GM19372 (cell line): Measurements from ENCODE around the gene RNASE7.
"Not testable (repeated sequence)": the region's sequence is repeated elsewhere in the genome, so short reads cannot be mapped to it uniquely, and the experiment has no call there.

Experiments
- ATAC-seq: cut with Tn5 transposase; IDR thresholded peaks from one replicate; pipeline ENCODE4 v1.9.1; 2021; ENCODE audit warnings: mild to moderate bottlenecking, low read depth, moderate library complexity; ENCODE audit not compliant: unreplicated experiment

The RNASE7 gene

DNA sequence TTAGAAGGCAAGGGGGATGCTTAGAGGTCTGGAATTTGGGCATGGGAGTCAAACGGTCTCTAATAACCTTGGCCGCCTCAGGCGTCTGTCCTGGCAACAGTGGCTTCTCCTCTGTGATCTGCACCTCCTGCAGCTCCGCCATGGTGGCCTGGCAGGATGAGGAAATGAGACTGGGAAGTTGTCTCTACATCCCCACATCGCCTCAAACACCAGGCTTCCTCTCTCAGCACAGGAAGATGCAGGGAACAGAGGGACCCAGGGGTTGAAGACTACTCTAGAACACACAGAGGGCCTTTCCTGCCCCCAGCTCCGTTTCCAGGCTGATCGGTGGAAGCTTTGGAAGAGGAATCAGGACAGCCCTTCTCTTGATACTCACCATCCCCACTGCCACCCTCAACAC is 19.0 kb upstream of the RNASE7 start:
- ATAC-seq: no peak

DNA sequence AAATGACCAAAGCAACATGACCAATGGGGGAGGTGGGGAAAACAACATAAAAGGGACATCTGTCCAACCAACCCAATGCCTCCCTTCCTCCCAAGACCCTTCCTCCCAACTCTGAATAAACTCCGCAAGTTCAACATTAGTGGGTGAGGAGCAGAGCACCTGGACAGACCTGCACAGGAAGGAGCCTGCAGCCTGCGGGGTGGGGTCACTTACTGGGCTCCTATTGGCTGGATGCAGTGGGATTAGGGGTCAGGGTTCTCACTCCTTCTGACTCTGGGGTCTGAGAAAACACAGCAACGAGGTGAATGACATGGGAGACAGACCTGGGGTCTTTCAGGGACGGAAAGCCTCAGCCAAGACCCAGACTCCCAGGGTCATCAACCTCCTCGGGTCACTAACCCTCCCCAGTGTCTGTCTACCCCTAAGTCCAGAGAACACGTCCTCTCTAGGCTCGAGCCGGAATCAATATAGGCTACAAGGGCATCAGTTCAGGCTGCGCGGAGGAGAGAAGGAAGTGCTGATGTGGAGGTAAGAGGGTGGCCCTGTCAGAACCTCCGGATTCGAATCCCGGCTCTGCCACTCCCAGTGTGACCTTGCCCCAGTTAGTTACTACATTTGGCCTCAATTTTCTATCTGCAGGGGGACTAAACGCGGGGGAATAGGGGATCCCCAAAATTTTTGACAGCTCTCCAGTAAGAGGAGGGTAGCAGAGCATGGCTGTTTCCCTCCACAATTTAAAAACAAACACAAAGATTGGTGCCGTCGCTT is 18.2 kb upstream of the RNASE7 start:
- ATAC-seq: no peak

DNA sequence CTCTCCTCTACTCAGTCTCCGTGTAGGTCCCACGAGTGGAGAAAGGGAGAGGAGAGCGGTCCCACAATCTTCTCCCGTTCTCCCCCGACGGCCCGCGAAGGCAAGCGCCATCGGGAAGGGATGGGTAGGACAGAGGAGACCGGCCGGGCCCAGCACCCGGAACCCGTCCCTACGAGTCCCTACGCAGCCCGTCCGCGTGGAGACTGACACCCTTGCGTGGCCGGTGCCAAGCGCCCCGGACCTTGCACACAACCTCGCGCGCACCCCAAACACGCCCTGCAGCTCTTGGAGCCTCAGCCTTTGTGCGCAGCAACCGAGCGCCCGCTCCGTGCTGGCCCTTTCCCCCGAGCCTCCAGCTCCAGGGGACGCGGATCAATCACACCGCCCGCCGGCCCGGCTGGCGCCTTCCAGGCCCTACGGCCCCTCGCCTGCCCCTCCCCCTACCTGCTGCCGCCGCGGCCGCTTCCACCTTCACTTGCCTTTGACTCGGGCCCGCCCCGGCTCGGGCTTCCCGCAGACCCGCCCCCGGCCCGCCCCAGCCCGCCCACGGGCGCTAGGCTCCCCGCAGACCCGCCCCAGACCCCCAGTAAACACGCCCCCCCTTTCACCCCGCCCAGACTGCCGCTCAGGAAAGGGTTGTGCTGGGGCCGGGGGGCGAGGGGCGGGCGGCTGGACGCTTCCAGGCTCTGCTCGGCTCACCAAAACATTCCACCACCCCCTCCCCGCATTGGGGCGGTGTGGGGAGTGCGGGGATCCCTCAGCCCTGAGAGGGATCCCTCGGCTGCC is 17.4 kb upstream of the RNASE7 start, which contains the start of gene NDRG2:
Gene NDRG2, minus strand, starts transcription at position 477 of the 786 bp plus-strand sequence. CDS start 1,746 bp downstream, outside the sequence.
- ATAC-seq: no peak

DNA sequence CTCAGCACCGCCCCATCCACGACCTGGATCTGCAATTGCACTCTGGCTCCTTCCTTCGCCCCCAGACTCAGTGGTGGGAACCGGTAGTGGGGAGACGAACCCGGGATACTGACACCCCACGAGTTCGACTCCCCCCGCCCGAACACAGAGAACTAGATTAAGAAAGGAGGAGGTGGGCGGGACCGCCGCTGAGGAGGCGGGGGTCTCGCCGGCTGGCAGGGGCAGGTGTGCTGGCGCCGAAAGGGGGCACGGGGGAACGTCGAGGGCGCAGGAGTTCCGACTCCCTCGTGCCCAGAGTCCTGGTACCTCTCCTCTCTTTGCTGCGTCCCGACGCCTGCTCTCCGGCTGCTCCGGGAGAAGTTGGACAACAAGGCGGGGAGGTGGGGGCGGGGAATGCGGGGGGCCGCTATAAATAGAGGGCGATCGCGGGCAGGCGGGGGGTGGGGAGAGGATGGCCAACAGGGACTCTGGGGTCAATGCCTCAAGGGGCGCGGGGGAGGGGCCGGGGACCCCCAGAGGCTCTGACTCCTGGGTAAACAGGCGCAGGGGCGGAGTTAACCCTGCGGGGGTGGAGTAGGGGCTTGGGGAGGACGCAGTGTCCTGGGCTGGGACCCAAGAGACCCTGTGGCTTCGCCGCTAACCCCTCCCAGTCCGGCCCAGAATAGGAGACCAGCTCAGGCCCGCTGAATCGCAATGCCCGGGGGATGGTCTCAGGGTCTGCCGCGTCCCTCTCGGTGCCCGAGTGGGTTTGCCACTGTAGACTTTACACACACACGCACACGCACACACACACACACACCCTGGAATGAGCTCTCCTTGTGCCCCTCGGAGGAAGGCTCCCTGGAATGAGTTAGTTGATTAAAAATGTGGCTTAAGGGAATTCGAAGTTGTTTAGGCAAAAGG is 16.5 kb upstream of the RNASE7 start:
- ATAC-seq: no peak

DNA sequence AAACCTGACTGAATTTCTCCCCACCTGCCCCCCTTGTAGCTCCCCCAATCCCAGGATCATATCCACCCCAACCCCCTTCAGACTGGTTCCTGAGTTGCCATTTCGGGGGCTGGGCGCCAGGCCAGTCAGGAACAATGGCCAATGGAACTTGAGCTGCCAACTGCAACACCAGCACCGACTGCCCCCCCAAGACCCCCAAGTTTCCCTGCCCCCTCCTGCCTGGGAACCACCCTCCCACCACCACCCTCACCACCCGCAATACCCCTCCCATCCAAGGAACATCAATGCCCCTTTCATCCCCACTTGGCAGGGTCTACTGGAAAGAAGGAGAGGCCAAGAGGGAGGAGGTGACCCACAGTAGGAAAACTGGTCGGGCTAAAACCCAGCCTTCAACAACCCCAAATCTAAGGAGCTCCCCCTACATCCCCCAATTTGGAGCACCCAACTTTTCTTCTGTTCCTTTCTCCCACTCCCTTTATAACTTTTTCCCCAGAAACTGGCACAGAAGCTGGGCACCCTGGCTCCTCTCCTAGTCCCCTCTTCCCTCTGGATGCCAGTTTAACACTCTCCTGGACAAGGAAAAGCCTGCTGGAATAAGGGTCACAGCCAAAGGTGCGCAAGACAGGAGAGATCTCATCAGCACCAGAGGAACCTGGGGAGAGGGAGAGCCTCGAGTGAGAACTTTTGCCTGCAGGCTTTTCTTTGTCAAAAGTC is 15.7 kb upstream of the RNASE7 start:
- ATAC-seq: no peak

DNA sequence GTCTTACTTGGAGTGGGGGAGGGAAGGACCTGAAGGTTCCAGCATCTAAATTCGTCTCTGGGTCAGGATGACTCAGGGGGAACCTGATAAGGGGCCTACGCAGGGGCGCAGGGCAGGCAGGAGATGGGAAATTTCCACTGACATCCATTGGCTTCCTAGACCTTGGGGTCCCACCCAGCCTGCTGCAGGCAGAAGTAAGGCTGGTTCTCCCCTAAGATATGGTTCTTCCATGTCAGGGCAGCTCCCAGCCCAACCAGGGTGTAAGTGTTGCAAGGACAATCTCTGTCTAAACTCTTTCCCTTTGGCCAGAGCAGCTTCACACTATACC is 15.2 kb upstream of the RNASE7 start:
- no peak for ATAC-seq

DNA sequence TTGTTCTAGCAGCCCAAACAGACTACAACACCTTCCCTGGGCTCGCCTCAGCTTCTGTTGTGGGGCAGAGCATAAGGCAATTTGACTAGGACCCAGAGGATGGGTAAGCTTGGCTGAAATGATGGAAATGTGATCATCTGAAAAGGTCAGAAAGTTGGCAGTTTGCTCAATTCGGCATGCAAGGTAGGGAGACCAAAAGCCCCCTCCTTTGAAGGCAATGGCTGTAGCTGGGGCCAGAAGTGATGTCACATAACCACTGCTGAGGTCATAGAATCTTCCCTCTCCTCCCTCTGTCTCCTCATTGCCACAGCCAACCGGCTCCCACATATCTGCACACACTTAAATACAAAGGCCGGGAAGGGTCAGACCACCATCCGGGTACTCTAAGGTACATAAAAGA is 12.2 kb upstream of the RNASE7 start, which contains the start of gene TPPP2:
Gene TPPP2, plus strand, starts transcription at position 301 of the 400 bp plus-strand sequence. CDS start 365 bp downstream, outside the sequence.
- ATAC-seq: no peak

DNA sequence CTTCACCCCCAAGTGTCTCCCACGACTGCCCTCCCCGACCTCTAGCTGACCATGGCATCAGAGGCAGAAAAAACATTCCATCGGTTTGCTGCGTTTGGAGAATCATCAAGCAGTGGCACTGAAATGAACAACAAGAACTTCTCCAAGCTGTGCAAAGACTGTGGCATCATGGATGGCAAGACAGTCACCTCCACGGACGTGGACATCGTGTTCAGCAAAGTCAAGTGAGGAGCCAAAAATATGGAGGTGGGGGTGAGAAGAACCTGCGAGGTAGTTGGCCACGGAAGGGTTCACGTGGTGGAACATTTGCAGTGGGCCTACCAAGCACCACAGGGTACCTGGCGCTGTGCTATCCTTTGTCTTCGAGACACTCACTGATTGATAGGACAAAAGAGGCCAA is 11.6 kb upstream of the RNASE7 start:
- no peak for ATAC-seq

DNA sequence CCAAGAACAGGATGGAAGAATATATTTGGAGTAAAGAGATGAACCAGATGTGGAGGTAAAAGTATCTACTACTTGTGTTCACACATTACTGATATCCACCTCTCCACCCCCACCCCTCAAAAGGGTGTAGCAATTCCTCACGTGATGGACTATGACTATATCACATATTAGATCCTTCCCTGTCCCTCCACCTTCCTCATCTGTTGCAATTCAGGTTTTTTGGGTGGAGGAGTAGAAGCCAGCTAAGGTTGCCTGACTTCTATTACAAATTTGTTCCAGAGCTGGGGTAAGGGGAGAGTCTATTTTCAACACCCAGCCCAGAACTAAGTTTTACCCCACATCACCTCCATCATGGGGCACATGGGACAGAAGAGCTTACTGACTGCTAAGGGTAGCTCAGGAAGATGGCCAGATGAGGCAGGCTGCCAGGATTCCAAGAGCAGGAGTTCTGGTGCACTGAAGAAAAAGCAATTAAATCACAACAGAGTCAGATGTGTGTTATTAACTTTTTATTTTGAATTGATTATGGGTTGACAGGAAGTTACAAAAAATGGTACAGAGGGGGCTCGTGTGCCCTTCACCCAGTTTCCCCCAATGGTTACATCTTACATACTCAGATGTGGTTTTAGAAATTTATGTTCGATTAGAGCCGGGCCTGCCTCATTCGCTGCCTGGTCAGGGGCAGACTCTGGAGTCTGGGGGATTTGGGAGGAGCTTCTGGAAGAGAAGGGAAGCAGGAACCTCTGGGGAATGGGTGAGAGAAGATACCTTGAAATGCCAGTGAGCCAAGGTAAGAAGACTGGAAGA is 9.6 kb upstream of the RNASE7 start:
- ATAC-seq: no peak

DNA sequence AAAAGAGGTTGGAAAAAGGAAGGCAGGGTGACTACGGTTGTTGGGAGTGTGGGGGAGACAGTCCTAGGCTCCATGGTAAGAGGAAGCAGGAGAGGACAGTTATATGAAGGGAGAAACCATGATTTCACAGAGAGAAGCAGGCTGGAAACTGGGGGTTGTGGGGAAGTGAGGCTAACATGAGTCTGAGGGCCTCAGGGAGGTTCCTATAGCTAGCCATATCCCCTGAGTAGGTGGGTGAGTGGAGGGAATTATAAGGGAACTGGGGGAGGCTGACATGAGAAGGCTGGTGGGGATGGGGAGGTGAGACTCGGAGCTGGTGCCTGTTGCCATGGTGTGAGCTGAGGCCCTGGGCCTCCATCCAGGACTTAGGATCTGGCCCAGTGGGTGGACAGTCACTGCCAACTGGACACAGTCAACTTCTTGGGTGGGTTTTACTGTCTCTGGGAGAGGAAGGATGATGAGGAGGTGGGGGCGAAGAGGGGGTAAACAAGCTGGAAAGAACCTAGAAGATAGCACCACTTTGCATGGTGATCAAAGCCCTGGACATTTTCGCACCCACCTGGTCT is 8.9 kb upstream of the RNASE7 start:
- ATAC-seq: no peak

DNA sequence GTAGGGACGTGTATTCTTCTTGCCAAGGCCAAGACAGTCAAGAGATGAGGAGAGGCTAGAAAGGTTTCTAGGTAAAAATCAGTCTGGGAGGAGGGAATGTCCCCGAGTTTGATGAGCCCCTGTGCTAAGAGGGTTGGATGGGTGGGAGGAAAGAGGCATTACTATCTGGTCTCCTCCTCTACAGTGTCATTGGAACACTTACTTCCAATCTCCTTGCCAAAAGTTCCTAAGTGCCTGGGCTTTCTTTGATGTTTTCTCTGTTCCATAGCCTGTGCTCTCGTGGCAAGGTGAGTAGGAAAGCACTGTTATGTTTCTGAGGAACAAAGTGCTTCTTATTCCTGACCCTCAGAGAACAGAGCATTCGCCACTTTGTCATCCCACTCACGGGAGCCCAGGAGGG is 7.5 kb upstream of the RNASE7 start, which contains the start of gene RNASE13:
Gene RNASE13, minus strand, starts transcription at position 101 of the 400 bp plus-strand sequence. CDS start 519 bp downstream, outside the sequence.
- ATAC-seq: no peak

DNA sequence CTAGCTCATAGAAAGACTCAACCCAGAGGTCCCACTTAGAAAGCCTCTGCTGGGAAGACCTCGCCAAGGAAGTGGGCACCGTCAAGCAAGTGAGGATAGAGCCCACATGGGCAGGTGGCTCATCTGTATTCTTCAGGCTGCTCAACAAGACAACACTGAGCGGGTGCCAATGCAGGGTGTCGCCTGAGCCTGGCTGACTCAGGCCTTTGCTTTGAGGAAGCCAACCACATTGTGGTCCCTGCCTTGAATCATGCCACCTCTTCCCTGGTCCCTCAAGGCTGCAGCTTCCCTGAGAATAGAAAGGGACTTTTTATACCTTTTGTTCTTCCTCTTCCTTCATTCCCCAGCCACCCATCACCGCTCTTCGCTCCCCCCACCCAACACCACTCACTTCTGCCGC is 5.4 kb upstream of the RNASE7 start:
- no peak for ATAC-seq

DNA sequence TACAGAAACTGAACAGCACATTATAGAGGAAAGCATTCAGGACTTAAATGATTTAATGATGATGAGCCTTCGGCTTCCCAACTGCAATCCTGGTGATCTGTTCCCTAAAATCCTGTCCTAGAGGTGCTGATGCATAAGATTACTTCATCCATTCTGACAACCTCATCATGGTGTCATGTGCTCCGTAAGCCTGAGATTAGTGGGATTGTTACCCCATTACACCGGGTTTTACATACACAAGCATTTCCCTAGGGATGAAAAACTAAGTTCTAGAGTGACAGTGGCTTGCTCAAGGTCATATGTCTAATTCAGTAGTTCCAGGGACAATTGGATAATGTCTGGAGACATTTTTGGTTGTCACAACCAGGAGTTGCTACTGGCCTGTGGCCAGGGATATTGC is 5.0 kb upstream of the RNASE7 start:
- ATAC-seq: no peak

DNA sequence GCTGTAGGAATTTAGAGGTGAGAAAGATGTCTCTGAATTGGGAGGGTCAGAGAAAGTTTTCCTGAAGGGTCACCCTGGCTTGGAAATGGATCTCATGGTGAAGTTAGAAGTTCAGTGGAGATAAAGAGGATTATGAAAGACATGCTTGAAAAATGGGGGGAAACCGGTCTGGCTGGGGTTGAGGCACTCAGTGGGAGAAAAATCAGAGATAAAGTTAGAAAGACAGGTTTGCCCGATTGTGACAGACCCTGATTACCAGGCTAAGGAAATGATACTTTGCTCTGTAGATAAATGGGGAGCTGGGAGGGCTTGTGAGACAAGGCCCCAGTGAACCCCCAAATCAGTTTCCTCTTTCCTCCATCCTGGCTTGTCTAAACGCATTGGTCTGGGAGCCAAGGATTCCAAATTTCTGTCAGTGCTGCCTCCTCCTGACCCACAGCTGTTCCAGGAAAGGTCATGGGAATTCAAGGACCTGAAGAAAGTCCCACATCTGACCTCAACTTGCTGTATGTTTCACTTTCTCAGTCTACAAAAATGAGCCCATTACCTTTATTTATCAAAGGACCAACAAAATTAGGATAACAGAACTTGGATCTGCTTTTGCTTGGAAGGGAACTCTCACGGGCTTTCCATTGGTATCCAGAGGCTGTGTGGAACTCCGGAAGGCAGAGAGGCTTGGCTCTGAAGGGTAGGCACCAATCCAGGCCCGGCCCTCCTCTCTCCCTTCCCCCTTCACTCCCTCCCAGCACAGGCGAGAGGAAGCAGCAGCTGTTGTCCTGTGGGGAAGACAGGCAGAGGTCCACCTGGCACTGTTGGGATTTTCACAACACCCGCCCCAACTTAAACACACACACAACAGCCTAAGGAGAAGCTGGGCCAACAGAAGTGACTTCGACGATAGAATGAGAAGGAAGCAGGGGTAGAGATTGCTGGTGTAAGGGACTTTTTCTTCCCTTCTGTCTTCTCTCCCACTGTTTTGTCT is 3.4 kb upstream of the RNASE7 start:
- no peak for ATAC-seq

DNA sequence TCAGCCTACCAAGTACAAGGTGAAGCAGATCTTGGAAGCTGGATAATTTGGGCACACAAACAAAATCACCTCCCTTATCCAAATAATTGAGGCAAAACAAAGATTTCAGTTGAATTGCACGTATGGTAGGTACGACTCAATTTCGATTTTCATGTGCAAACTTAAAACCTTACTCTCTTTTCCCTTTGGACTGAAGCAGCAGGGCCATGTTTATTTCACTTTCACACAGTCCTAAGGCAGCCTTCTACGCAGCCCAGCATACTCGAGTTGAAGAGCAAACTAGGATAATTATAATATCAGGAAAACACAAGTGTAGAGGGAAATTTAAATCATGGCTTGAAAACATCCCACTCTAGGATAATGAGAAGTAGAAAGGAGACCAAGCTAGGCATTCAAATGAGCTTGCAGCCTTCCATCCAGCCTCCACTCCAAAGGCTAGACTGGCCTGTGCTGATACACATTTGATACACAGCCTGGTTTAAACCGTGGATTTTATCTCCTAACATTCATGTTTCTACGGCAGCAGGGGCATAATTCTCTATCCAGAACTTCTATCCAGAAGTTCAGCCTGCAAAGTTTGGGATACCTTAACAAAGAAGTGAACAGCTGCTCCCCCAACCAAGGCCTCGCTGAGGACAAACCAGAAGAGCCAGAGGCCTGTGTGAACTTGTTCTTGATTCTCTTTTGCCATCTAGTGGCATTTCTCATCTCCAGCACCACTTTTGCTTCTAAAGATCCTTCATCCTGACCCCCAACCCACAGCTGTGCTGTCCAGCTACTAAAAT is 2.4 kb upstream of the RNASE7 start:
- no peak for ATAC-seq

DNA sequence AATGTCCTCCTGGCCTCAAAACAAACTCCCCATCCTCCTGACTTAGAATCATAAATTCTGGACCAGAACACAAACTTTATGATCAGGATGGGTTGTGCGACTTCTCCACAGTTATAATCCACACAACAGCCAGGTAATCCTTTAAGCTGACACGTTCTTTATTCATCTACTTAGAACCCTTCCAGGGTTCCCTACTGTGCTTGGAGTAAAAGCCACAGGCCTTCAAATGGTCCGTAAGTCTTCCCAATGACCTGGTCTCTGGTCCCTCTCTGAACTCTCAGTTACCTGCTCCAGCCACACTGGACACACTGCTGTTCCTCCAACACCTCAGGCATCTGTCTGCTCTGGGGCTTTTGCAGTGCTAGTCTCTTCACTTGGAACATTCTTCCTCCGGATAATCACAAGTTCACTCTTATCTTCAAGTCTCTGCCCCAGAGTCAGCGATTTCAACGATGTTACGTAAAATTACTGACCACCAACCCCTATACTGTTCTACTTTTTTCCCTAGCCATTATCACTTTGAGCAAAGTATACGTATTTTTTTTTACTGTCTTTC is 1.7 kb upstream of the RNASE7 start:
- no peak for ATAC-seq

DNA sequence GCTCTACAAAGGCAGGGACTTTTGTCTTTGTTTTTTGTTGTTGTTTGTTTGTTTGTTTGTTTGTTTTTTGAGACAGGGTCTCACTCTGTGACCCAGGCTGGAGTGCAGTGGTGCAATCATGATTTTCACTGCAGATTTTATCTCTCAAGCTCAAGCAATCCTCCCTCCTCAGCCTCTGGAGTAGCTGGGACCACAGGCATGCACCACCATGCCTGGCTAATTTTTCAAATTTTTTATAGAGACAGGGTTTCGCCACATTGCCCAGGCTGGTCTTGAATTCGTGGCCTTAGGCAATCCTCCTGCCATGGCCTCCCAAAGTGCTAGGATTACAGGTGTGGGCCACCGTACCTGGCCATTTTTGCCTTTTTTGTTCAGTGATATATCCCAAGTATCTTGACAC is 1.2 kb upstream of the RNASE7 start:
- not testable (repeated sequence) for ATAC-seq
